Measurements from ENCODE around the gene OTOGL.

Gene OTOGL

GRCh38 chr12:80261403-80261802, 162.1 kb downstream of the OTOGL start:
- no peak overlapping the region for H3K4me3 ChIP-seq (ENCODE audit: low read depth, low read length)
- H3K36me3 ChIP-seq (ENCODE audit: control insufficient read depth in 2 of 2, insufficient read depth in 1 of 2, low read length in 2 of 2): no peaks in the 10 kb centered on the region
- H3K9me3 ChIP-seq (ENCODE audit: control insufficient read depth, insufficient read depth, low read depth, low read length): no peaks in the 10 kb centered on the region
- no peak for TF ChIP-seq EGR2 (tag by site-specific recombination; IDR thresholded peaks at IDR 0.05; ENCODE audit: low read depth)
- TF ChIP-seq ZNF391 (tag by site-specific recombination; IDR thresholded peaks at IDR 0.05; ENCODE audit: borderline replicate concordance, low read depth): no peak
- no peak for TF ChIP-seq ZNF561 (tag by site-specific recombination; IDR thresholded peaks at IDR 0.05; ENCODE audit: borderline replicate concordance)
- TF ChIP-seq PATZ1 (tag by site-specific recombination; IDR thresholded peaks at IDR 0.05): no peak
- no peak for TF ChIP-seq ZNF433 (tag by site-specific recombination; IDR thresholded peaks at IDR 0.05; ENCODE audit: low read depth)
- TF ChIP-seq SP7 (tag by site-specific recombination; IDR thresholded peaks at IDR 0.05): no peak
- TF ChIP-seq ZNF37A (tag by site-specific recombination; IDR thresholded peaks at IDR 0.05): no peak
- no peak for TF ChIP-seq ZNF292 (tag by site-specific recombination; IDR thresholded peaks at IDR 0.05; ENCODE audit: borderline replicate concordance, low read depth)
- no peak for TF ChIP-seq KLF1 (tag by site-specific recombination; IDR thresholded peaks at IDR 0.05)
- no peak for TF ChIP-seq HIC1 (tag by site-specific recombination; IDR thresholded peaks at IDR 0.05)
- TF ChIP-seq ZNF654 (tag by site-specific recombination; IDR thresholded peaks at IDR 0.05; ENCODE audit: low read depth): no peak
- no peak for TF ChIP-seq ZNF248 (tag by site-specific recombination; IDR thresholded peaks at IDR 0.05)
- no peak for TF ChIP-seq ZNF645 (tag by site-specific recombination; IDR thresholded peaks at IDR 0.05)
- no peak for TF ChIP-seq ZNF138 (tag by site-specific recombination; IDR thresholded peaks at IDR 0.05; ENCODE audit: borderline replicate concordance)
- no peak for TF ChIP-seq ZNF404 (tag by site-specific recombination; IDR thresholded peaks at IDR 0.05)
- no peak for TF ChIP-seq GFI1B (tag by site-specific recombination; IDR thresholded peaks at IDR 0.05)
- no peak for TF ChIP-seq REPIN1 (tag by site-specific recombination; IDR thresholded peaks at IDR 0.05; ENCODE audit: low read depth)
- no peak for TF ChIP-seq ZNF629 (tag by site-specific recombination; IDR thresholded peaks at IDR 0.05)
- no peak for TF ChIP-seq ZNF704 (tag by site-specific recombination; IDR thresholded peaks at IDR 0.05)
- TF ChIP-seq ZNF610 (tag by site-specific recombination; IDR thresholded peaks at IDR 0.05; ENCODE audit: borderline replicate concordance): no peak
- H3K27ac ChIP-seq (ENCODE audit: extremely low read depth, low read depth, low read length): no peak overlapping the region
- ChIA-PET CTCF (interaction anchor here (1.0 kb wide), 1 partner anchor 66 kb away, joined by 3 read pairs; no protein-coding TSS in a partner anchor), POLR2A (no interaction called here)
- H3K4me1 ChIP-seq (ENCODE audit: control insufficient read depth, insufficient read depth, low read length): peaks cover 17% of the 10 kb centered on the region

- CTCF ChIA-PET: interaction anchor here (1.9 kb wide), 1 partner anchor 67 kb away, joined by 9 read pairs; no protein-coding TSS in a partner anchor
- Histone ChIP-seq H3K4me3 (ENCODE audit: low read depth, low read length) (no peak overlapping the region), H3K4me1 (ENCODE audit: control insufficient read depth, insufficient read depth, low read length) (peaks cover 17% of the 10 kb centered on the region), H3K9me3 (ENCODE audit: control insufficient read depth, insufficient read depth, low read depth, low read length) (no peaks in the 10 kb centered on the region), H3K36me3 (ENCODE audit: control insufficient read depth in 2 of 2, insufficient read depth in 1 of 2, low read length in 2 of 2) (no peaks in the 10 kb centered on the region), H3K27ac (ENCODE audit: extremely low read depth, low read depth, low read length) (no peak overlapping the region)
- POLR2A ChIA-PET: no interaction called here
- TF ChIP-seq TSHZ1 (tag by site-specific recombination; IDR thresholded peaks at IDR 0.05; ENCODE audit: borderline replicate concordance) (no peak), ZNF639 (tag by site-specific recombination; IDR thresholded peaks at IDR 0.05) (no peak), ZNF140 (tag by site-specific recombination; IDR thresholded peaks at IDR 0.05) (no peak)
Measured at GRCh38 chr12:80262346-80262745, 163.0 kb downstream of the OTOGL start.
